ENCODE data around the gene CEACAM20.

Gene CEACAM20

DNA sequence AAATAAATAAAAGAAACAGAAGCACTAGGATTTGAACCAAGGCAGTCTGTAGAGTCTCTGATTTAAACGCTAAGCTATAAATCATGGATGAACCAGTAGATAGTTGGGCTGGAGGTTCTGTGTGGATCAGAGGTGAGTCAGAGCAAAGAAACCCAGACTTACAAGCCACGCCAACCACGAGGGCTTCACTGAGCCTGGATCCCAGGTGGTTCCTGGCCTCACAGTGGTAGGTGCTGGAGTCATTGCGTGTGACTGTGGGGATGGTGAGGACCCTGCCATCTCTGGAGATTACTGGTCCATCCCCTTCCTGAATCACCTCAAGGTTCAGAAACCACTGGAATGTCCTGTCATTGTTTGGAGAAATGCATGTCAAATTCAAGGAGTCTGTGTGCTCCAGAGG lies 19.3 kb upstream of the CEACAM20 start:
- no peak for TF ChIP-seq FOXP2 (optimal IDR thresholded peaks at IDR 0.05; ENCODE audit: borderline replicate concordance, extremely low read depth, extremely low read length, insufficient read depth)
- TF ChIP-seq TAF1 (IDR thresholded peaks at IDR 0.05; ENCODE audit: borderline replicate concordance, insufficient read depth, low read length): no peak
- TF ChIP-seq SIN3A (IDR thresholded peaks at IDR 0.05; ENCODE audit: borderline replicate concordance, insufficient read depth, low read length): no peak
- TF ChIP-seq POLR2AphosphoS5 (IDR thresholded peaks at IDR 0.05; ENCODE audit: low read depth, low read length): no peak
- TF ChIP-seq, protein P1, sequence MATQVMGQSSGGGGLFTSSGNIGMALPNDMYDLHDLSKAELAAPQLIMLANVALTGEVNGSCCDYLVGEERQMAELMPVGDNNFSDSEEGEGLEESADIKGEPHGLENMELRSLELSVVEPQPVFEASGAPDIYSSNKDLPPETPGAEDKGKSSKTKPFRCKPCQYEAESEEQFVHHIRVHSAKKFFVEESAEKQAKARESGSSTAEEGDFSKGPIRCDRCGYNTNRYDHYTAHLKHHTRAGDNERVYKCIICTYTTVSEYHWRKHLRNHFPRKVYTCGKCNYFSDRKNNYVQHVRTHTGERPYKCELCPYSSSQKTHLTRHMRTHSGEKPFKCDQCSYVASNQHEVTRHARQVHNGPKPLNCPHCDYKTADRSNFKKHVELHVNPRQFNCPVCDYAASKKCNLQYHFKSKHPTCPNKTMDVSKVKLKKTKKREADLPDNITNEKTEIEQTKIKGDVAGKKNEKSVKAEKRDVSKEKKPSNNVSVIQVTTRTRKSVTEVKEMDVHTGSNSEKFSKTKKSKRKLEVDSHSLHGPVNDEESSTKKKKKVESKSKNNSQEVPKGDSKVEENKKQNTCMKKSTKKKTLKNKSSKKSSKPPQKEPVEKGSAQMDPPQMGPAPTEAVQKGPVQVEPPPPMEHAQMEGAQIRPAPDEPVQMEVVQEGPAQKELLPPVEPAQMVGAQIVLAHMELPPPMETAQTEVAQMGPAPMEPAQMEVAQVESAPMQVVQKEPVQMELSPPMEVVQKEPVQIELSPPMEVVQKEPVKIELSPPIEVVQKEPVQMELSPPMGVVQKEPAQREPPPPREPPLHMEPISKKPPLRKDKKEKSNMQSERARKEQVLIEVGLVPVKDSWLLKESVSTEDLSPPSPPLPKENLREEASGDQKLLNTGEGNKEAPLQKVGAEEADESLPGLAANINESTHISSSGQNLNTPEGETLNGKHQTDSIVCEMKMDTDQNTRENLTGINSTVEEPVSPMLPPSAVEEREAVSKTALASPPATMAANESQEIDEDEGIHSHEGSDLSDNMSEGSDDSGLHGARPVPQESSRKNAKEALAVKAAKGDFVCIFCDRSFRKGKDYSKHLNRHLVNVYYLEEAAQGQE (IDR thresholded peaks at IDR 0.05; ENCODE audit: insufficient read depth in 1 of 2, low read depth in 2 of 2, low read length in 2 of 2): no peak

GRCh38 chr19:44544031-44544430 lies 14.6 kb upstream of the CEACAM20 start:
- TF ChIP-seq TAF1 (IDR thresholded peaks at IDR 0.05; ENCODE audit: borderline replicate concordance, insufficient read depth, low read length) (no peak), FOXP2 (optimal IDR thresholded peaks at IDR 0.05; ENCODE audit: borderline replicate concordance, extremely low read depth, extremely low read length, insufficient read depth) (no peak), SIN3A (IDR thresholded peaks at IDR 0.05; ENCODE audit: borderline replicate concordance, insufficient read depth, low read length) (no peak), POLR2AphosphoS5 (IDR thresholded peaks at IDR 0.05; ENCODE audit: low read depth, low read length) (no peak)
- TF ChIP-seq, protein P1 (IDR thresholded peaks at IDR 0.05; ENCODE audit: insufficient read depth in 1 of 2, low read depth in 2 of 2, low read length in 2 of 2): no peak

DNA sequence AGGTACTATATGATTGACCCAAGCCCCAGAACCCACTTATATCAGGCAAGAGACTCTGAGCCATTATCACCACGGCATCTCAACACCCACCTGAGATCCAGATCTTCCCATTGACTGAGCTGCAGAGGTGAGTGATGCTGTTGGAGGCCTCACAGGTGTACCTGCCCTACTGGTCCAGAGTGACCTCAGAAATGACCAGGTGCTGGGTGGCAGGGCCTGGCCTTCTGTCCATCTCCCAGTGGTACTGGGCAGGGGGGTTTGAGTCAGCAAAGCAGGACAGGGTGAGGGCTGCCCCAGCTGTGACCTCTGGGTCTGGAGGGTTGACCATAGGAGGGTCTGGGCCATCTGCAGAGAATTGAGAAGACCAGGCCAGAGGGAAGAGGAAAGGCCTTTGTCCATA lies 13.2 kb upstream of the CEACAM20 start:
- TF ChIP-seq, protein P1 (IDR thresholded peaks at IDR 0.05; ENCODE audit: insufficient read depth in 1 of 2, low read depth in 2 of 2, low read length in 2 of 2): no peak
- TF ChIP-seq FOXP2 (optimal IDR thresholded peaks at IDR 0.05; ENCODE audit: borderline replicate concordance, extremely low read depth, extremely low read length, insufficient read depth) (no peak), TAF1 (IDR thresholded peaks at IDR 0.05; ENCODE audit: borderline replicate concordance, insufficient read depth, low read length) (no peak)

DNA sequence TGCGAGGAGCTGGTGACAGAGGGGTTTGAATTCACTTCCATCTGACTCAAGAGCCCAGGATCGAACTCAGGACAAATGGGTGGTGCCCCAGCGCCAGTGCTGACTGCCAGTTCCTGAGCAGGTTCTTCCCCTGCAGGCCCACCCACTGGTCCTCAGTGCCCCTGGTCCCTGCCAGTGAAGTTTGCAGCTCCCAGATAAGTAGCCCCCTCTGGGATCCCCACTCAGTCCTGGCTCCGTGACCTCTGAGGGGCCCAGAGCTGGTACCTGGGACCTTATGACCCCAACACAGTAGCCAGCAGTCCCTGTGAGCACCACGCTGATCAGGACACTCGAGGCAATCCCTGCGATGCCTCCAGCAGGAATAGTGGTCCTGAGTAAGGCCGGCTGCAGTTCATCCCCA lies 11.3 kb upstream of the CEACAM20 start:
- TF ChIP-seq TAF1 (IDR thresholded peaks at IDR 0.05; ENCODE audit: borderline replicate concordance, insufficient read depth, low read length): no peak
- no peak for TF ChIP-seq FOXP2 (optimal IDR thresholded peaks at IDR 0.05; ENCODE audit: borderline replicate concordance, extremely low read depth, extremely low read length, insufficient read depth)
- no peak for TF ChIP-seq SIN3A (IDR thresholded peaks at IDR 0.05; ENCODE audit: borderline replicate concordance, insufficient read depth, low read length)
- TF ChIP-seq POLR2AphosphoS5 (IDR thresholded peaks at IDR 0.05; ENCODE audit: low read depth, low read length): no peak
- TF ChIP-seq, protein P1 (IDR thresholded peaks at IDR 0.05; ENCODE audit: insufficient read depth in 1 of 2, low read depth in 2 of 2, low read length in 2 of 2): no peak

DNA sequence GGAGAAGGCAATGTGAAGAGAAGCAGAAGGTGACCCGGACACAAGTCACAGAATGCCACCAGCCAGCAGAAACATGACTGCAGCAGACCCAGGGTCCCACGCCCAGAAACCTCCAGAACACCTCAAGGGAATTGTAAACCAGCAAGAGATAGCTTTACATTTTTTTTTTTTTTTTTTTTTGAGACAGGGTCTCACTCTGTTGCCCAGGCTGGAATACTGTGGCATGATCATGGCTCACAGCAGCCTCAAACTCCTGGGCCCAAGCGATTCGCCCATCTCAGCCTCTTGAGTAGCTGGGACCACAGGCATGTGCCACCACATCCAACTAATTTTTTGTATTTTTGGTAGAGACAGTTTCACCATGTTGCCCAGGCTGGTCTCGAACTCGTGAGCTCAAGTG lies 10.5 kb upstream of the CEACAM20 start:
- TF ChIP-seq POLR2AphosphoS5 (IDR thresholded peaks at IDR 0.05; ENCODE audit: low read depth, low read length): no peak
- TF ChIP-seq, protein P1 (IDR thresholded peaks at IDR 0.05; ENCODE audit: insufficient read depth in 1 of 2, low read depth in 2 of 2, low read length in 2 of 2): no peak
- no peak for TF ChIP-seq TAF1 (IDR thresholded peaks at IDR 0.05; ENCODE audit: borderline replicate concordance, insufficient read depth, low read length)
